Upper lobe of left lung (tissue), 6 donors: ENCODE measurements around the gene TUBB4B. TPM values are rescaled to one million over a fixed set of nuclear protein-coding genes. Genes with fewer than 3 reads are reported as not detected.

Experiments
- ATAC-seq, 2 donors: fragments of 200-7000 bp; cut with Tn5 transposase; one replicate each; pipeline ENCODE4 v1.9.1; 2022; ENCODE audit warnings: mild to moderate bottlenecking in 2 of 2, moderate library complexity in 2 of 2; ENCODE audit not compliant: low FRiP score in 2 of 2
- DNase-seq, 2 donors: peaks; one replicate each; pipeline ENCODE4 v3.0.0-alpha.2; 2019 to 2020
- H3K27ac ChIP-seq, 4 donors: fragments of 200-600 bp; sonication (generic); one replicate each; pipeline ENCODE4 v1.5.1; 2016 to 2019
- H3K27me3 ChIP-seq, 4 donors: fragments of 200-600 bp; sonication (generic); one replicate each; pipeline ENCODE4 v1.5.1; 2017 to 2019
- H3K36me3 ChIP-seq, 4 donors: fragments of 200-600 bp; sonication (generic); one replicate each; pipeline ENCODE4 v1.5.1; 2016 to 2019
- H3K4me1 ChIP-seq, 4 donors: fragments of 200-600 bp; sonication (generic); one replicate each; pipeline ENCODE4 v1.5.1; 2018 to 2019
- H3K4me3 ChIP-seq, 4 donors: fragments of 200-600 bp; sonication (generic); one replicate each; pipeline ENCODE4 v1.5.1; 2017 to 2019; ENCODE audit warnings: mild to moderate bottlenecking in 2 of 4, moderate library complexity in 1 of 4
- H3K9me3 ChIP-seq, 4 donors: fragments of 200-600 bp; sonication (generic); one replicate each; pipeline ENCODE4 v1.5.1; 2018 to 2019
- EP300 ChIP-seq, 4 donors: sonication (generic); formaldehyde crosslinking; IDR thresholded peaks; one replicate each; pipeline ENCODE4 v1.5.1; 2017; ENCODE audit warnings: antibody characterized with exemption in 4 of 4, control low read depth in 2 of 4
- POLR2A ChIP-seq, 4 donors: fragments of 450-650 bp; IDR thresholded peaks; one replicate each; pipeline ENCODE4 v1.5.1; 2016 to 2017; ENCODE audit warnings: antibody characterized with exemption in 4 of 4, mild to moderate bottlenecking in 2 of 4
- POLR2AphosphoS5 ChIP-seq, 2 donors: sonication (generic); formaldehyde crosslinking; IDR thresholded peaks; one replicate each; pipeline ENCODE4 v1.5.1; 2017; ENCODE audit warnings: antibody characterized with exemption in 2 of 2
- WGBS, 2 donors: methylation state at CpG; one replicate each; pipeline ENCODE4 v1.1.5; 2017 to 2018; 5-methylcytosine and 5-hydroxymethylcytosine counted together
- total RNA-seq, 6 donors: library from RNA; depleted of rRNA in 4 of 6; stranded (reverse); fragments of >200 nt in 4 of 6; gene quantifications; one replicate each; pipeline versions ENCODE4 v1.1.0 to v1.2.1, GENCODE V29; 2016 to 2021
- TF ChIP-seq, protein P1 (sequence below), 6 experiments: fragments of 450-650 bp in 4 of 6; fragments of 200-600 bp in 2 of 6; sonication (generic) in 2 of 6; IDR thresholded peaks; one replicate each; pipeline ENCODE4 v1.5.1; 2016 to 2019; ENCODE audit warnings: antibody characterized with exemption in 6 of 6
- donor health status: DM: no; HTN: no; CAD: no; lungs with moderate emphysema.
- donor health status: DM: no; HTN: yes; CAD: no; lungs with severe emphysema.

TUBB4B gene
- total RNA-seq, 6 donors from 2014 or later = 120 to 539 (median 227) TPM

DNA sequence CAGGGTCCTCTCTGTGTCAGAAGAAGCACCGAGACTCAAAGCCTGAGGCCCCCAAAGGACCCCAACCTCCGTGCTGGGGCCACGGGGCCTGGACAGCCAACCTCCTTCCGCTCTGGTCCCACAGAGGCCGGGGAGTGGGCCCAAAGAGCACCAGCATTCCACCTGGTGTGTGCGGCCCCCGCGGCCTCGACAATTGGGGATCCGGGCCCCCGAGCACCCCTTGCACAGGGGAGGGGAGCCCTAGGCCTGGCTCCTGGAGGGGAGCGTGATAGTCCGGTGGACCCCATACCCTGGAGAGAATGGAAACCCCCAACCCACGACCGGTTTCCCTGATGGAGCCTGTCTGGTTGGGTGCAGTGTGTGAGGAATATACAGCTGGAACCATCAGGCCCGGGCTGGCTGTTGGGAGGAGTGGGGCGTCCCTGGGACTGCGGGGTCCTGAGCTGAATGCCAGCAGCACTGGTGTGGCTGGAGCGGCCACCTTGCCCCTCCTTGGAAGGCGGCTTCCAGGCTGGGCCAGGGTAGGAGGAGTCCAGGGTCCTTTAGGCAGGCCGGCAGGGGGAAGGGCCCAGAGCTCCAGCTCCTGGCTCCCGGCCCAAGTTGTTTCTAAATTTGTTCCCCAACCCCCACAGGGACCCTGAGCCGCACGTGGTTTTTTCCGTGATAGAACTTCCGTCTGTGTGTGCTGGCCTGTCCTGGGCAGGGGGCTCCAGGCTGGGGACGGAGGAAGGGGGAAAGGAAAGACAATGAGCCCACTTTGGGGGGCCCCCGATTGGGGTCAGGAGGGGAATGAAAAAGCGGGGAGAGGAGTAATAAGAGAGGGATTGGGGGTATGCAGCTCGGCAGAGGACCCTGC lies 35.6 kb downstream of the TUBB4B start:
- peak; percentile 76 to 92 for DNase-seq
- peak overlapping the region; percentile 18 to 86 (median 68) for H3K4me3 ChIP-seq

DNA sequence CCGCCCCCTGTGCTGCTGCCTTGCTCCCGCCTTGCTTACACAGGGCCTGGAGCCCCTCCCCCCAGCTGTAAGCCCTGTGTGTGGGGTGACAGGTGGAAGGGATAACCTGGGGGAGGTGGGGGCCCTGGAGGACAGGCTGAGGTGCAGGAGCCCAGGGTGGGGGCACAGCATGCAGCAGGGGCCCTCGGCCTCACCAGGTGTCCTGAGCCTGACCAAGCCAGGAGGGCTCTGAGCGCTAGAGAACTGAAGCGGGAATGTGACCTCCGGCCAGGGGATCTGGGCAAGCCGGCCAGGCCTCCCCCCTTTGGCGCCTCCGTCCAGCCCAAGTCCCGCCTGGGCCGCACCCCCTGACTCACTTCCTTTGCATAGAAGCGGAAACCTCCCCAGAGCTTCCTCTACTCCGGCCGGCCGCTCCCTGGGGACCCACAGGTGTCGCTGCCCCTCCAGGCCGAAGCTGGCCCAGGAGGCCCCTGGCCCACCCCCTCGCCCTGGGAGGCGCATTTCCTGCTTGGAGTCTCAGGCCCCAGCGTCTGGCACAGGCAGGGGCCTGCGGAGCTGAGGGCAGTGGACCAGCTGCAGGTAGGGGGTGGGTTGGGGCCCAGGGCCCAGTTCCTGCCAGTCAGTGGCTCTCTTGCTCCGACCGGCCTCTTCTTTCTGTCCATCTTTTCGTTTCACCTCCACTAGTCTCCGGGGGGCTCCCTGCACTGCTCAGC lies 36.4 kb downstream of the TUBB4B start, which contains the start of gene TOR4A:
TSS of gene TOR4A (plus strand) at position 398 of the 713 bp plus-strand sequence. CDS start 964 bp downstream, outside the sequence.
- H3K4me1 ChIP-seq = peaks cover 38 to 93% (median 63%) of the 10 kb centered on the region in 4 donors
- ATAC-seq (peak; percentile 88 to 94), DNase-seq (peak; percentile 91 to 98)
- H3K4me3 ChIP-seq = peak within 1 kb of the TSS; percentile 64 to 86 (median 70)
- peak within 1 kb of the TSS; percentile 95 to 98 (median 96) for H3K27ac ChIP-seq
- TF ChIP-seq EP300 (IDR thresholded peaks at IDR 0.05) = peak in 2 of 4 donors; percentile 67 to 69
- TF ChIP-seq, protein P1, sequence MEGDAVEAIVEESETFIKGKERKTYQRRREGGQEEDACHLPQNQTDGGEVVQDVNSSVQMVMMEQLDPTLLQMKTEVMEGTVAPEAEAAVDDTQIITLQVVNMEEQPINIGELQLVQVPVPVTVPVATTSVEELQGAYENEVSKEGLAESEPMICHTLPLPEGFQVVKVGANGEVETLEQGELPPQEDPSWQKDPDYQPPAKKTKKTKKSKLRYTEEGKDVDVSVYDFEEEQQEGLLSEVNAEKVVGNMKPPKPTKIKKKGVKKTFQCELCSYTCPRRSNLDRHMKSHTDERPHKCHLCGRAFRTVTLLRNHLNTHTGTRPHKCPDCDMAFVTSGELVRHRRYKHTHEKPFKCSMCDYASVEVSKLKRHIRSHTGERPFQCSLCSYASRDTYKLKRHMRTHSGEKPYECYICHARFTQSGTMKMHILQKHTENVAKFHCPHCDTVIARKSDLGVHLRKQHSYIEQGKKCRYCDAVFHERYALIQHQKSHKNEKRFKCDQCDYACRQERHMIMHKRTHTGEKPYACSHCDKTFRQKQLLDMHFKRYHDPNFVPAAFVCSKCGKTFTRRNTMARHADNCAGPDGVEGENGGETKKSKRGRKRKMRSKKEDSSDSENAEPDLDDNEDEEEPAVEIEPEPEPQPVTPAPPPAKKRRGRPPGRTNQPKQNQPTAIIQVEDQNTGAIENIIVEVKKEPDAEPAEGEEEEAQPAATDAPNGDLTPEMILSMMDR (IDR thresholded peaks at IDR 0.05) = peak in 5 of 6 experiments; percentile 16 to 54 (median 46)
- TF ChIP-seq POLR2AphosphoS5 (IDR thresholded peaks at IDR 0.05) = peak; percentile 86 to 89
- TF ChIP-seq POLR2A (IDR thresholded peaks at IDR 0.05) = peak in 2 of 4 donors; percentile 60 to 85
- no peaks in the 10 kb centered on the region for H3K27me3 ChIP-seq
- no peaks in the 10 kb centered on the region for H3K9me3 ChIP-seq
- peaks cover 10 to 47% (median 35%) of the 10 kb centered on the region in 4 donors for H3K36me3 ChIP-seq
- 1 to 14% methylated on average over 13 to 20 of the region's 25 CpGs for WGBS, 2 donors

More for the DNA sequence above, 35.6 kb downstream of the TUBB4B start:
- Histone ChIP-seq H3K9me3 (no peaks in the 10 kb centered on the region), H3K27me3 (no peaks in the 10 kb centered on the region), H3K27ac (peak overlapping the region; percentile 95 to 98 (median 96)), H3K36me3 (peaks cover 10 to 46% (median 40%) of the 10 kb centered on the region in 4 donors), H3K4me1 (peaks cover 39 to 98% (median 63%) of the 10 kb centered on the region in 4 donors)
- ATAC-seq = peak; percentile 53 to 77
- TF ChIP-seq, protein P1 (IDR thresholded peaks at IDR 0.05) = no peak
- TF ChIP-seq EP300 (IDR thresholded peaks at IDR 0.05) = no peak
- peak in 1 of 2 donors; percentile 36 for TF ChIP-seq POLR2AphosphoS5 (IDR thresholded peaks at IDR 0.05)
- no peak for TF ChIP-seq POLR2A (IDR thresholded peaks at IDR 0.05)
- WGBS, 2 donors = 2 to 35% methylated on average over 8 to 29 of the region's 30 CpGs

DNA sequence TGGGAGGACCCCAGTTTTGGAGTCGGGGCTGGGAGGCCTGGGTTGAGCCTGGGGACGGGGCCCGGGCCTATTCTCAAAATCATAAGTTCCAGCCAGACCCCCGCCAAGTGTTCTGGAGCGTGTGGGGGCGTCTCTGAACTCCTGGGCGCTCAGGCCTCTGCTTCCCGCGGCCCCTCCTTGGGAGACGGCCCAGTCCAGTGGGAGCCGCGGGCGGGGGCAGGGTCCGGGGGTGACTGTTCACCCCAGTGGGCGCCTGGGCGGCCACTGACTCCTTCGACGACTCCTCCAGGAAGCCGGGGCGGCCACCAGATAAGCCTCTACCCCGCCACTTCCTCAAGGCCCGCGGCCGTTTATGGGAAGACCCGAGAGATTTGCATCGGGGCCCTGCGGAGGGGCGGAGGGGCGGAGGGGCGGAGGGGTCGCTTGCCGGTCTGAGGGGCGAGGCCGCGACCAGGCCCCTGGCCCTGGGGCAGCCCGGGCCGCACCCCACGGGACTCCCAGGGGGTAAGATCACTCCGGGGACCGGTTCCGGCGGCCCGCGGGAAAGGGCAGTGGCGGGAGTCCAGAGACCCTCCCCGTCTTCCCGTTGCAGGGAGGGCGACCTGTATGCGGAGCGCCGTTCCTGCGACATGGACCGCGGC lies 37.1 kb downstream of the TUBB4B start:
- Histone ChIP-seq H3K4me1 (peaks cover 38 to 86% (median 60%) of the 10 kb centered on the region in 4 donors), H3K4me3 (peak overlapping the region; percentile 64 to 86 (median 70)), H3K27me3 (no peaks in the 10 kb centered on the region), H3K27ac (peak overlapping the region; percentile 95 to 98 (median 96)), H3K36me3 (peaks cover 6 to 47% (median 28%) of the 10 kb centered on the region in 4 donors), H3K9me3 (no peaks in the 10 kb centered on the region)
- TF ChIP-seq EP300 (IDR thresholded peaks at IDR 0.05) = no peak
- TF ChIP-seq POLR2AphosphoS5 (IDR thresholded peaks at IDR 0.05) = no peak
- TF ChIP-seq, protein P1 (IDR thresholded peaks at IDR 0.05) = no peak
- TF ChIP-seq POLR2A (IDR thresholded peaks at IDR 0.05) = no peak
- DNase-seq (peak in 1 of 2 donors; percentile 86), ATAC-seq (peak in 1 of 2 donors; percentile 11)
- WGBS, 2 donors = 10 to 31% methylated on average over 8 to 32 of the region's 54 CpGs
